Stimulated activated naive CD8-positive, alpha-beta T cell treated with anti-CD3 and anti-CD28 coated beads, Interleukin-15, Interleukin-2, amounts not matched to agents 100 ng/mL and 50 ng/mL, for 24 hours (primary cell): Measurements from ENCODE around the gene MANSC4.

Source experiments
- H3K27ac Mint-ChIP-seq: one replicate; pipeline ENCODE4 v1.8.0; 2021; ENCODE audit warnings: mild to moderate bottlenecking, mixed read lengths
- H3K27me3 Mint-ChIP-seq: one replicate; pipeline ENCODE4 v1.8.0; 2021; ENCODE audit warnings: mixed read lengths
- H3K36me3 Mint-ChIP-seq: one replicate; pipeline ENCODE4 v1.8.0; 2021; ENCODE audit warnings: low read depth, mixed read lengths
- H3K4me1 Mint-ChIP-seq: one replicate; pipeline ENCODE4 v1.8.0; 2021; ENCODE audit warnings: low read depth, mixed read lengths
- H3K4me3 Mint-ChIP-seq: one replicate; pipeline ENCODE4 v1.8.0; 2021; ENCODE audit warnings: mild to moderate bottlenecking, mixed read lengths
- H3K9me3 Mint-ChIP-seq: one replicate; pipeline ENCODE4 v1.8.0; 2021; ENCODE audit warnings: mixed read lengths

The MANSC4 gene

GRCh38 chr12:27781680-27782079, 1.6 kb upstream of the MANSC4 start:
- Mint-ChIP-seq H3K4me1 (peaks cover 48% of the 10 kb centered on the region), H3K4me3 (peak overlapping the region; percentile 85), H3K36me3 (peaks cover 34% of the 10 kb centered on the region), H3K27me3 (no peaks in the 10 kb centered on the region), H3K9me3 (no peaks in the 10 kb centered on the region), H3K27ac (no peak overlapping the region)

GRCh38 chr12:27780612-27781408, 774 bp upstream of the MANSC4 start:
- no peaks in the 10 kb centered on the region for H3K9me3 Mint-ChIP-seq

GRCh38 chr12:27779416-27779919, 568 bp downstream of the MANSC4 start:
- Mint-ChIP-seq H3K27me3 (no peaks in the 10 kb centered on the region), H3K4me3 (peak overlapping the region; percentile 78), H3K36me3 (peaks cover 18% of the 10 kb centered on the region), H3K4me1 (peaks cover 31% of the 10 kb centered on the region), H3K27ac (peak overlapping the region; percentile 74), H3K9me3 (no peaks in the 10 kb centered on the region)

More at GRCh38 chr12:27780612-27781408, 774 bp upstream of the MANSC4 start:
- Mint-ChIP-seq H3K27ac (peak overlapping the region; percentile 80), H3K4me3 (peak overlapping the region; percentile 85), H3K4me1 (peaks cover 42% of the 10 kb centered on the region), H3K27me3 (no peaks in the 10 kb centered on the region), H3K36me3 (peaks cover 28% of the 10 kb centered on the region)

- Mint-ChIP-seq H3K4me1 (peaks cover 28% of the 10 kb centered on the region), H3K9me3 (no peaks in the 10 kb centered on the region), H3K4me3 (peak overlapping the region; percentile 4), H3K27ac (no peak overlapping the region), H3K27me3 (no peaks in the 10 kb centered on the region), H3K36me3 (peaks cover 12% of the 10 kb centered on the region)
These were observed 1.8 kb downstream of the MANSC4 start for GRCh38 chr12:27778206-27778605.

- Mint-ChIP-seq H3K36me3 (peaks cover 7% of the 10 kb centered on the region), H3K4me3 (no peak overlapping the region), H3K27me3 (no peaks in the 10 kb centered on the region), H3K9me3 (no peaks in the 10 kb centered on the region), H3K4me1 (peaks cover 19% of the 10 kb centered on the region), H3K27ac (no peak overlapping the region)
These were observed 2.9 kb downstream of the MANSC4 start for GRCh38 chr12:27777141-27777540.

GRCh38 chr12:27772328-27773049, 7.5 kb downstream of the MANSC4 start:
- no peaks in the 10 kb centered on the region for H3K9me3 Mint-ChIP-seq
- no peaks in the 10 kb centered on the region for H3K27me3 Mint-ChIP-seq

GRCh38 chr12:27771481-27772327, 8.3 kb downstream of the MANSC4 start:
- H3K4me1 Mint-ChIP-seq: no peaks in the 10 kb centered on the region
- no peaks in the 10 kb centered on the region for H3K36me3 Mint-ChIP-seq
- H3K9me3 Mint-ChIP-seq: no peaks in the 10 kb centered on the region
- no peak overlapping the region for H3K27ac Mint-ChIP-seq
- H3K27me3 Mint-ChIP-seq: no peaks in the 10 kb centered on the region
- no peak overlapping the region for H3K4me3 Mint-ChIP-seq

More at GRCh38 chr12:27772328-27773049, 7.5 kb downstream of the MANSC4 start:
- no peak overlapping the region for H3K4me3 Mint-ChIP-seq
- H3K4me1 Mint-ChIP-seq: no peaks in the 10 kb centered on the region
- no peak overlapping the region for H3K27ac Mint-ChIP-seq
- no peaks in the 10 kb centered on the region for H3K36me3 Mint-ChIP-seq

GRCh38 chr12:27769142-27769673, 10.8 kb downstream of the MANSC4 start:
- Mint-ChIP-seq H3K27ac (no peak overlapping the region), H3K36me3 (no peaks in the 10 kb centered on the region), H3K9me3 (no peaks in the 10 kb centered on the region), H3K27me3 (no peaks in the 10 kb centered on the region), H3K4me1 (no peaks in the 10 kb centered on the region), H3K4me3 (no peak overlapping the region)

GRCh38 chr12:27766587-27766986, 13.4 kb downstream of the MANSC4 start:
- no peaks in the 10 kb centered on the region for H3K27me3 Mint-ChIP-seq
- no peaks in the 10 kb centered on the region for H3K9me3 Mint-ChIP-seq
- H3K36me3 Mint-ChIP-seq: no peaks in the 10 kb centered on the region
- H3K4me1 Mint-ChIP-seq: peaks cover 5% of the 10 kb centered on the region
- H3K4me3 Mint-ChIP-seq: no peak overlapping the region
- no peak overlapping the region for H3K27ac Mint-ChIP-seq

- Mint-ChIP-seq H3K36me3 (no peaks in the 10 kb centered on the region), H3K27ac (no peak overlapping the region), H3K9me3 (no peaks in the 10 kb centered on the region), H3K4me1 (peaks cover 5% of the 10 kb centered on the region), H3K4me3 (no peak overlapping the region), H3K27me3 (no peaks in the 10 kb centered on the region)
These were observed 17.3 kb downstream of the MANSC4 start for GRCh38 chr12:27762757-27763156.

GRCh38 chr12:27756670-27757195, 23.3 kb downstream of the MANSC4 start:
- Mint-ChIP-seq H3K4me3 (no peak overlapping the region), H3K27me3 (no peaks in the 10 kb centered on the region), H3K9me3 (no peaks in the 10 kb centered on the region), H3K27ac (no peak overlapping the region), H3K4me1 (no peaks in the 10 kb centered on the region), H3K36me3 (peaks cover 18% of the 10 kb centered on the region)

- Mint-ChIP-seq H3K27ac (no peak overlapping the region), H3K4me3 (no peak overlapping the region), H3K27me3 (no peaks in the 10 kb centered on the region), H3K36me3 (peaks cover 18% of the 10 kb centered on the region), H3K9me3 (no peaks in the 10 kb centered on the region), H3K4me1 (no peaks in the 10 kb centered on the region)
These were observed 25.2 kb downstream of the MANSC4 start for GRCh38 chr12:27754795-27755194.

- no peaks in the 10 kb centered on the region for H3K27me3 Mint-ChIP-seq
- no peak overlapping the region for H3K27ac Mint-ChIP-seq
- H3K9me3 Mint-ChIP-seq: no peaks in the 10 kb centered on the region
- H3K36me3 Mint-ChIP-seq: peaks cover 31% of the 10 kb centered on the region
- H3K4me3 Mint-ChIP-seq: no peak overlapping the region
- H3K4me1 Mint-ChIP-seq: no peaks in the 10 kb centered on the region
These were observed 28.5 kb downstream of the MANSC4 start for GRCh38 chr12:27751386-27752047.
